K562 (cell line): ENCODE results near the gene CRABP2. TPM values are rescaled to one million over a fixed set of nuclear protein-coding genes. Genes with fewer than 3 reads are reported as not detected.

ENCODE experiments used
- CC2D1A ChIP-seq: fragments of 450-650 bp; IDR thresholded peaks from 2 replicates; pipeline ENCODE4 v1.6.1; 2017; ENCODE audit warnings: mild to moderate bottlenecking
- CEBPZ ChIP-seq: fragments of 150-350 bp; IDR thresholded peaks from 2 replicates; pipeline ENCODE4 v1.6.1; 2014; ENCODE audit warnings: low read depth, mild to moderate bottlenecking, low read length, borderline replicate concordance
- CTBP1 ChIP-seq: fragments of 450-650 bp; IDR thresholded peaks from 2 replicates; pipeline ENCODE4 v1.6.1; 2016; ENCODE audit warnings: borderline replicate concordance
- DIDO1 ChIP-seq: fragments of 450-650 bp; IDR thresholded peaks from 2 replicates; pipeline ENCODE4 v1.6.1; 2016; ENCODE audit warnings: low read depth, missing biosample characterization, missing genetic modification characterization
- KAT2B ChIP-seq: IDR thresholded peaks from one replicate; pipeline ENCODE4 v1.6.1; 2012; ENCODE audit warnings: low read depth, mild to moderate bottlenecking, control low read depth, inconsistent platforms, low read length, moderate library complexity
- NBN ChIP-seq: fragments of 450-650 bp; IDR thresholded peaks from 2 replicates; pipeline ENCODE4 v1.6.1; 2016; ENCODE audit warnings: low read depth, mild to moderate bottlenecking
- NRF1 ChIP-seq, 2 experiments: fragments of 450-650 bp; IDR thresholded peaks in 1 of 2; conservative IDR thresholded peaks in 1 of 2; 2 replicates each; pipeline ENCODE4 v1.6.1; 2014; ENCODE audit warnings: mild to moderate bottlenecking in 2 of 2
- POLR2AphosphoS5 ChIP-seq: IDR thresholded peaks from 2 replicates; pipeline ENCODE4 v1.6.1; 2011; ENCODE audit warnings: mild to moderate bottlenecking, low read depth, low read length, moderate library complexity; ENCODE audit not compliant: control insufficient read depth, insufficient read depth
- SMAD4 ChIP-seq: fragments of 250-450 bp; sonication (Bioruptor Pico); conservative IDR thresholded peaks from 2 replicates; pipeline ENCODE4 v1.8.0; 2021; ENCODE audit warnings: inconsistent platforms, mild to moderate bottlenecking, moderate library complexity
- TRIM28 ChIP-seq: fragments of 450-650 bp; IDR thresholded peaks from 2 replicates; pipeline ENCODE4 v1.6.1; 2017
- XRCC5 ChIP-seq: fragments of 200-400 bp; formaldehyde crosslinking; IDR thresholded peaks from 2 replicates; pipeline ENCODE4 v1.6.1; 2017; ENCODE audit warnings: low read depth, mild to moderate bottlenecking, low read length
- ZC3H4 ChIP-seq: sonication (generic); formaldehyde crosslinking; IDR thresholded peaks from 2 replicates; pipeline ENCODE4 v1.9.0; 2021; ENCODE audit warnings: missing genetic modification reagents, borderline replicate concordance
- ZNF407 ChIP-seq: fragments of 450-650 bp; IDR thresholded peaks from 2 replicates; pipeline ENCODE4 v1.6.1; 2016; ENCODE audit warnings: low read depth
- ZNF57 ChIP-seq: fragments of 450-650 bp; formaldehyde crosslinking; IDR thresholded peaks from 2 replicates; pipeline ENCODE4 v1.4.0; 2020; ENCODE audit warnings: mild to moderate bottlenecking, moderate library complexity
- polyA plus RNA-seq, 8 experiments: library from polyadenylated mRNA; depleted of rRNA in 4 of 8; stranded (reverse) in 5 of 8; unstranded in 3 of 8; fragments of >200 nt; fragmentation: Nextera tagmentation in 2 of 8; fragmentation: Illumina TruSeq in 1 of 8; extraction: Ambion mirVana in 2 of 8; extraction: Trizol in 1 of 8; gene quantifications; 2 replicates each; pipeline versions ENCODE4 v1.2.1 to v1.2.3, GENCODE V29; 2011 to 2014; ENCODE audit warnings: inconsistent platforms in 1 of 8, missing spikeins in 1 of 8
- total RNA-seq, 7 experiments: library from RNA; depleted of rRNA in 6 of 7; stranded (reverse); fragments of >200 nt in 6 of 7; fragmentation: Illumina TruSeq in 2 of 7; extraction: Trizol in 2 of 7; gene quantifications; 2 replicates each; pipeline versions ENCODE4 v1.2.1 to v1.2.3, GENCODE V29; 2011 to 2021; ENCODE audit warnings: low replicate concordance in 1 of 7

CRABP2 gene
- total and polyA plus RNA-seq, 9 of the 15 experiments (the other 6 are each of a cell fraction or from before 2014, with no cell fraction given) = 0.30 to 2.5 (median 0.82) TPM

- TF ChIP-seq ZNF407 (no peak), NRF1 (conservative IDR thresholded peaks at IDR 0.05 in 1 of 2, IDR thresholded peaks at IDR 0.05 in 1 of 2) (peak; percentile 90 to 92), NBN (peak; percentile 86), CC2D1A (no peak), KAT2B (peak; percentile 90), XRCC5 (peak; percentile 95), CTBP1 (peak; percentile 64; the same call in 1 of the 2 replicates), CEBPZ (no peak), DIDO1 (0 out of 2 replicates have a peak, but pooled peaks have one; percentile 45), SMAD4 (CRISPR knock-in tag) (peak; percentile 29; the same call in 1 of the 2 replicates), POLR2AphosphoS5 (peak; percentile 52), ZC3H4 (peak; percentile 99), ZNF57 (CRISPR knock-in tag) (no peak), TRIM28 (no peak)
Measured at GRCh38 chr1:156659988-156660751, 45.2 kb downstream of the CRABP2 start (continued).
